Upper lobe of left lung (tissue), 4 donors: ENCODE results near the gene ACP3.
"Not testable (repeated sequence)": the region's sequence is repeated elsewhere in the genome, so short reads cannot be mapped to it uniquely, and the experiment has no call there.

Experiments
- CTCF ChIP-seq, 6 experiments: fragments of 450-650 bp in 4 of 6; fragments of 200-600 bp in 2 of 6; sonication (generic) in 2 of 6; IDR thresholded peaks; one replicate each; pipeline ENCODE4 v1.5.1; 2016 to 2019; ENCODE audit warnings: antibody characterized with exemption in 6 of 6
- EP300 ChIP-seq, 4 donors: sonication (generic); formaldehyde crosslinking; IDR thresholded peaks; one replicate each; pipeline ENCODE4 v1.5.1; 2017; ENCODE audit warnings: antibody characterized with exemption in 4 of 4, control low read depth in 2 of 4
- POLR2A ChIP-seq, 4 donors: fragments of 450-650 bp; IDR thresholded peaks; one replicate each; pipeline ENCODE4 v1.5.1; 2016 to 2017; ENCODE audit warnings: antibody characterized with exemption in 4 of 4, mild to moderate bottlenecking in 2 of 4
- POLR2AphosphoS5 ChIP-seq, 2 donors: sonication (generic); formaldehyde crosslinking; IDR thresholded peaks; one replicate each; pipeline ENCODE4 v1.5.1; 2017; ENCODE audit warnings: antibody characterized with exemption in 2 of 2

DNA sequence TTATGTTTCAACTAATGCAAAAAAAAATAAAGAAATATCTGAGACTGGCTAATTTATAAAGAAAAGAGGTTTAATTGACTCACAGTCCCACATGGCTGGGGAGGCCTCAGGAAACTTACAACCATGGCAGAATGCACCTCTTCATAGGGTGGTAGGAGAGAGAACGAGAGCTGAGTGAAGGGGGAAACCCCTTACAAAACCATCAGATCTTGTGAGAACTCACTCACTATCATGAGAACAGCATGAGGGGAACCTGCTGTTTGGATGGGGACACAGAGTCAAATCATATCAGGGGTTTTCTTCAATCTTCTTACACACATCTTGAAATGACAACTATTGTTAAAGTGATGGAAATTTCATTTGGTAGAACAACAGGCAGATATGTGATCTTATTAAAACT is 75.5 kb downstream of the ACP3 start:
- not testable (repeated sequence) for TF ChIP-seq POLR2AphosphoS5, CTCF, EP300, POLR2A (IDR thresholded peaks at IDR 0.05)
